Gastrocnemius medialis (tissue), 4 donors: ENCODE results near the gene TRA2B.

Experiments used
- POLR2A ChIP-seq, 2 donors: fragments of 450-650 bp; IDR thresholded peaks; one replicate each; pipeline ENCODE4 v1.6.1; 2017; ENCODE audit warnings: antibody characterized with exemption in 2 of 2, mild to moderate bottlenecking in 2 of 2, moderate library complexity in 2 of 2
- TF ChIP-seq, protein P1 (sequence below), 5 experiments: fragments of 450-650 bp in 3 of 5; fragments of 200-600 bp in 2 of 5; sonication (generic) in 2 of 5; IDR thresholded peaks in 4 of 5; conservative IDR thresholded peaks in 1 of 5; 1 replicate in 4 of 5; 2 replicates in 1 of 5; pipeline ENCODE4 v1.5.1; 2016 to 2019; ENCODE audit warnings: antibody characterized with exemption in 5 of 5, mild to moderate bottlenecking in 3 of 5, moderate library complexity in 3 of 5

DNA sequence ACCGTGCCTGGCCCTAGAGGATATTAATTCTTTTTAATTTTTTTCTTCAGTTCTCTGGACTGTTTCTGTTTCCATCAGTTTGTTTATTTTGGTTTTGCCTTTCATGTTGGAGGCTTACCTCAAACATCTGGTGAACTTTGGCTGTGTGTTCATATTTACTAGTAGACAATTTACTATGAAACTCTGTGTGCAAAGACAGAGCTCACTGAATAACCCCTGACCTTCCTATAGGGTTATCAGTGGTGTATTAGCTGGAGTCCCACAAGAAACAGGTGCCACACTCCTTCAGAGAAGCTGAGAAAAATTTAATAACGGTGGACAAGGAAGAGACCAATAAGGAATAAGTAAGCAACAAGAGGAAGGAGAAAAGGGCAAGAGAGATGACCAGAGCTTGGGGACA is 28.8 kb upstream of the TRA2B start:
- TF ChIP-seq, protein P1, sequence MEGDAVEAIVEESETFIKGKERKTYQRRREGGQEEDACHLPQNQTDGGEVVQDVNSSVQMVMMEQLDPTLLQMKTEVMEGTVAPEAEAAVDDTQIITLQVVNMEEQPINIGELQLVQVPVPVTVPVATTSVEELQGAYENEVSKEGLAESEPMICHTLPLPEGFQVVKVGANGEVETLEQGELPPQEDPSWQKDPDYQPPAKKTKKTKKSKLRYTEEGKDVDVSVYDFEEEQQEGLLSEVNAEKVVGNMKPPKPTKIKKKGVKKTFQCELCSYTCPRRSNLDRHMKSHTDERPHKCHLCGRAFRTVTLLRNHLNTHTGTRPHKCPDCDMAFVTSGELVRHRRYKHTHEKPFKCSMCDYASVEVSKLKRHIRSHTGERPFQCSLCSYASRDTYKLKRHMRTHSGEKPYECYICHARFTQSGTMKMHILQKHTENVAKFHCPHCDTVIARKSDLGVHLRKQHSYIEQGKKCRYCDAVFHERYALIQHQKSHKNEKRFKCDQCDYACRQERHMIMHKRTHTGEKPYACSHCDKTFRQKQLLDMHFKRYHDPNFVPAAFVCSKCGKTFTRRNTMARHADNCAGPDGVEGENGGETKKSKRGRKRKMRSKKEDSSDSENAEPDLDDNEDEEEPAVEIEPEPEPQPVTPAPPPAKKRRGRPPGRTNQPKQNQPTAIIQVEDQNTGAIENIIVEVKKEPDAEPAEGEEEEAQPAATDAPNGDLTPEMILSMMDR (IDR thresholded peaks at IDR 0.05 in 4 of 5, conservative IDR thresholded peaks at IDR 0.05 in 1 of 5) = no peak
- no peak for TF ChIP-seq POLR2A (IDR thresholded peaks at IDR 0.05)
